HG03196 (cell line): ENCODE measurements around the gene CFDP1.

Experiments
- ATAC-seq: cut with Tn5 transposase; IDR thresholded peaks from one replicate; pipeline ENCODE4 v1.9.1; 2021; ENCODE audit not compliant: unreplicated experiment

The CFDP1 gene

DNA sequence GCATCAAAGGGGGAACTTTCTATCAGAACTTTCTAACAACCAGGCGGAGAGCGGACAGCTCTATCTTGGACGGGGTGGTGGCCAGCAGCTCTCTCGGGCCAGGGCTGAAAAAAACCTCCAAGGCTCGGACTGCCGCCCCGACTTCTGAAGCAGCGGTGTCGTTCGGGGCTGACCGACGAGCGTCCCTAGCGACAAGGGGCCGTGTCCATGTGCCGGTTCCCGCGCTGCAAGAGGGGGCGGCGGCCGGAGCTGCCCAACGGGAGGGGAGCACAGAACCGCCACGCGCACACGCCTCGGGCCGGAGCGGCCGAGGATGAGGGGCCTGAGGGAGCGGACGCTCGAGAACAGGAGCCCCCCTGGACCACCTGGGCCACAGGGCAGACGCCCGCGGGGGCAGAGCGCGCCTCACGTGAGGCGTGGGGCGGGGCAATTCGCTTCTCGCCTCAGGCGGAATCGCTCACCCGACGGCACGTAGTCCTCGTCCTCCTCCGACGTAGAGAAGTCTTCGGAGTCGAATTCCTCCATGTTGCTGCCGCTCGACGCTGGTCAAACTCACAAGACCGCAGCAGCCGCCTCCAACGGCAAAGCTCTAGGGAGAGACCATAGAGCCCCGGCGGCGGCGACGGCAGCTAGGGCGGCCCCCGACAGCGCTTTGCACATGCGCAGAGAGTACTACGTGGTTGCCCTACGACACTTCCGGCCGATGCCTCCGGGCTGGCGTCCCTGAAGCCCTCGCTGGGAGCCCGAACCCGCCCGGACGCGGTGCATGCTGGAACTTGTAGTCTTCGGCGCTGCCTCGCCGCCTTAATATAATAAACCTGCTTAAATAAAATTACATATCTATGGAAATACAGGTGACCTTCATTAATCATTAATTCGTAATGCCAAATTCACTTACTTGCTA is at the start of gene CFDP1:
Gene CFDP1, minus strand, starts transcription at position 676 of the 904 bp plus-strand sequence. Its CDS starts 151 bp downstream, at position 525.
- peak; percentile 88 for ATAC-seq

DNA sequence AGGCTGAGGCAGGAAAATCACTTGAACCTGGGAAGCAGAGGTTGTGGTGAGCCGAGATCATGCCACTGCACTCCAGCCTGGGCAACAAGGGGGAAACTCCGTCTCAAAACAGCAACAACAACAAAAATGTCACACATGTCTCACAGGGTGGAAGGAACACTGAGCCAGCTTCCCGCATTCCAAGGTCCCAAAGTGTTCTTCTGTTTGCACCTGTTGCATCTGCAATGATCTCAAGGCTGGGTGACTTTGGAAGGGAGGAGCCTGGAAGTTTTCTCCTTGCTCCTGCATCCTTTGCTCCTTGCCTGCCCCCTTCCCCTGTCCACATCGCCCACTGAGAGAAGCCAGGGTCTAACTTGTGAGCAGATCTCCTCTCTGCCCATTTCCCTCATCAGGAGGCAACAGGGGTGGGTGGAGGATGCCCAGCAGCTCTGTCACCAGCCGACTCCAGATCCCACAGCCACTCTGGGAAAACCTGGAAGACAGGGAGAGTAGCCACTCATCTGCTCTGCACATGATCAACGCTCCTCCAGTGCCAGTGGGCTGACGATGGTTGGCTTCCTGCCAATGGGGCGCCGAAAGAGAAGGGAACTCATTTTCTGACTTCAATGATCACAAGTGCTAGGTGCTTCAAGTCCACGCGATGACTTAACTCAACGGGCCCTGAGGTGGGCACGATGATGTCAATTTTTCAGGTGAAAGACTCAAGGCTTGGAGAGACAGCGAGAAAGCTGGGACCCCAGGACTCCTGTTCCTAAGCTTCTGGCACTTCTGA is 49.3 kb upstream of the CFDP1 start:
- ATAC-seq = no peak

DNA sequence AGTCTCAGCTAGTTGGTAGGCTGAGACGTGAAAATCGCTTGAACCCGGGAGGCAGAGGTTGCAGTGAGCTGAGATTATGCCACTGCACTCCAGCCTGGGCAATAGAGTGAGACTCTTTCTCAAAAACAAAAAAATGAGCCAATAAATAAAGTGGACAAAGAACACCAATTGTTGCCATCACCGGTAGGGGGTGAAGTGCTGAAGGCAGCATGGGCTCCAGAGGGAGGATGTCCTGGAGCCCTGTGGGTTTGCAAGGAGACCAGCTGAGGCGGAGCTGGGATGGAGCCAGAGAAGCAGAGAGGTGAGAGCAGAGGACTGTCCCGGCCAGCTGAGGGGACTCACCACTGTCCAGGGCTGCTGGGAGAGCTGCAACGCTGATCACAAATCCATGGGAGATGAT is 48.2 kb upstream of the CFDP1 start:
- ATAC-seq = no peak

DNA sequence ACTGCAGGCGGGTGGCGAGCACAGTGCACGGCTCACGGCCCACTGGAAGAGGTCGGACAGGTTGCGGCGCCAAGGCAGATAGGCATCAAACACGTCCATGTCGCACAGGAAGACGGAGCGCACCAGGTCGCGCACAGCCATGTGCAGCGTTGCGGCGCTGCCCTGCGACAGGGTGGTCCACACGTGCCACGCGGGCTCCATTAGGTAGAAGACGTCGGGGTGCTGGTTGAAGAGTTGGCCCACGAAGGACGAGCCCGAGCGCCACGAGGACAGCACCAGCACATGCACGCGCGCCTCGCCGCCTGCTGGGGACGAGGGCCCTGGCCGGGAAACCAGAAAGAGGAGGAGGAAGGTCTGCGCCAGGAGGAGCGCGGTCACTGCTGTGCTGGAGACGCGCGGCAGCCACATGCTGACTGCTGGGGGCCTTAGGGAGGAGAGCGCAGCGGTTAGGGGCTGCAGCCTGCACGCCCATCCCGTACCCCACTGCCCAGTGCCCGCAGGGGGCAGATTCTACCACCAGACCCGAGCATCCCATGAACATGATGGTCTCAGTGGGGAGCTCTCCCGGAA is 46.2 kb upstream of the CFDP1 start:
- ATAC-seq = no peak

DNA sequence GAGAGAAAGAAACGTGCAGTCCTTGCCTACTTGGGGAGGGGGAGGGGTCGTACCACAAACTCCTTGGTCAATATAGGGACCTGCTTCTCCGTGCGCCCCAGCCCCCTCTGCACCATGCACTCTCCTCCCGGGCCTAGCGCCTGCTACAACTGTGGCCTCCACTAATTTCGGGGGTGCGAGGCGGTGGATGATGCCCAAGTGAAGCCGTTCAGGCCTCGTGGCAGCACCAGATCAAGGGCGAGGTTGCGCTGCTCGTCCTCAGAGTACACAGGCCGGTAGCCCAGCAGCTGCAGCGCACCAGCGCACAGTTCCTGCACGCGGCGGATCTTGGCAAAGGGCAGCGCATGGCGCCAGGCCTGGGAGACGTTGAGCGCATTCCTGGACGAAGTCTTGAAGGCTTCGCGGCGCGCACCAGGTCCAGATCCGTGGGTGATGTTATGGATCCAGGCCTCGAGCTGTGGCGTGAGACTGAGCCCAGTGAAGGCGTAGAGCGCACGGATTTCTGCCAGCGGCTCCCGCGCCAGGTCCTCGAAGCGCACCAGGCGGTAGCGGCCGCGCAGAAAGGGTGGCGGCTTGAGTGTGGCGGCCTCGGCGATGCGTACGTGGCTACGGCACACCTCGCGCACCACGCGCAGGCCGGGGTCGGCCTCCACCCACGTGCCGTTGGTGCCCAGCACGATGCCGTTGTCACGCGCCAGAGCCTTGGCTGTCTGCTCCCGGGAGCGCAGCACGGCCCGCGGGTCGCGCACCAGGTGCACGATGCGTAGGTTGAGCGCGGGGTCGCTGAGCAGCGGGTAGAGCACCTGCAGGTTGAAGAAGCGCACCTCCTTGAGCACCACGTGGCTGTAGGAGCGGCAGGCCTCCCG is 45.4 kb upstream of the CFDP1 start:
- ATAC-seq = no peak

DNA sequence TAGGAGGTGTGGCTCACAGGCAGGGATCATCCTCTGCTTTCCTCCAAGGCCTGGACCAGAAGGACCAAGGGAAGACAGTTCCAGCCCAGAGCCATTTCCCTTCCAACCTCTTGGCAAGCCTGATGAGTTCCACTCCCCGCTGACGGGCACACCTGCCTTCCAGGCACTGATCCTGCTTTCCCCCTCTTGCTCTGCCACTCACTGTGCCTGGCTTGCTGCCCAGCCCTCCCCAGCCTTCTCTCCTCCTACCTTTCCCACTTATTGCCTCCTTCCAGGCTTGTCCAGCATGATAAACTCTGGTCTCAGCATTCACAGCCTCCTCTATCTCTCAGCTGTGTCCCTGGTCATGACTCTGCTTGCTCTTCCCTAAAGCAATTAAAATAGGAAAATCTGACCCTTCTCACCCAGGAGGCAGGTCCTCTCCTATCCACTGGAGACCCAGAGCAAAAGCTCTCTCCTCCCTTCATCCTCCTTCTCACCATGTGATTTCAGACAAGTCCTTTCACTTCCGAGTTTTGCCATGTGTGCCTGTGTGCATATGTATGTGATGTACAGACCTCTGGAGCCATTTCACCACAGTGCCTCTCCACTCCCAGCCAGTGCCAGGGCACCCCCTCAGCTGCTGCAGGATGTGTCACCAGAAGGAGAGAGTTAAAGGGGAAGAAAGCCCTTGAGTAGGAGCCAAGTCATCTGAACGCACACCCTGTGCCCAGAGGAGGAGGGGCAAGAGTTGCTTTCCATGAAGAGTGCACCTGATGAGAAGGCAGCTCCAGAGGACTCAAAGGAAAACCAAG is 44.6 kb upstream of the CFDP1 start:
- no peak for ATAC-seq

DNA sequence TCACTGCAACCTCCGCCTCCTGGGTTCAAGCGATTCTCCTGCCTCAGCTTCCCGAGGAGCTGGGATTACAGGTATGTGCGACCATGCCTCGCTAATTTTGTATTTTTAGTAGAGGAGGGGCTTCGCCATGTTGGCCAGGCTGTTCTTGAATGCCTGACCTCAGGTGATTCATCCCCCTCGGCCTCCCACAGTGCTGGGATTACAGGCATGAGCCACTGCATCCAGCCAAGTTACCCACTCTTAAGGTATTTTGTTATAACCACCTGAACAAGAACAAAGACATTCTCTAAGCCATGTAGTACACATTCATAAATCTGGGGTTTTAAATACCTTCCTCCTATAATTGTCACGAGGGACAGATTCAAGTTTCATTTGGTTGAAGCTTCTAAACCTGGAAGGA is 43.5 kb upstream of the CFDP1 start:
- no peak for ATAC-seq

DNA sequence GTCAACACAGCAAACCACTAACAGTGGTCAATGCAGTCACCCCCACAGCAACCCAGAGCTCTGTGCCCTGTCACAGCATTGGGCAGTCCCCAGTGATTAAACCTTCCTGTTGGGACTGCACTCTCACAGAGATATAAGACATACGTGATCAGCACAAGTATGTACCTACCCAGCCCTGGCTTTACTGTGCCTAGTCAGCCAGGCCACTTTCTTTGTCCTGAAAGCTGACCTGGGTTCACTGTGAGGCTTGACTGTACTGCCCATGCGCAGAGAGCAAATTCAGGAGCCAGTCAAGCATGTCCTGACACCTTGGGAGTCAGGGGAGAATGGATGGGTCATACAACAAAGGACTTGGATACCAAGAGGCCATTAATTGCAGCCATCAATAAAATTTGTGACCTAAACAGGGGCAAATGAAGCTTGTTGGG is 42.1 kb upstream of the CFDP1 start:
- ATAC-seq = no peak

DNA sequence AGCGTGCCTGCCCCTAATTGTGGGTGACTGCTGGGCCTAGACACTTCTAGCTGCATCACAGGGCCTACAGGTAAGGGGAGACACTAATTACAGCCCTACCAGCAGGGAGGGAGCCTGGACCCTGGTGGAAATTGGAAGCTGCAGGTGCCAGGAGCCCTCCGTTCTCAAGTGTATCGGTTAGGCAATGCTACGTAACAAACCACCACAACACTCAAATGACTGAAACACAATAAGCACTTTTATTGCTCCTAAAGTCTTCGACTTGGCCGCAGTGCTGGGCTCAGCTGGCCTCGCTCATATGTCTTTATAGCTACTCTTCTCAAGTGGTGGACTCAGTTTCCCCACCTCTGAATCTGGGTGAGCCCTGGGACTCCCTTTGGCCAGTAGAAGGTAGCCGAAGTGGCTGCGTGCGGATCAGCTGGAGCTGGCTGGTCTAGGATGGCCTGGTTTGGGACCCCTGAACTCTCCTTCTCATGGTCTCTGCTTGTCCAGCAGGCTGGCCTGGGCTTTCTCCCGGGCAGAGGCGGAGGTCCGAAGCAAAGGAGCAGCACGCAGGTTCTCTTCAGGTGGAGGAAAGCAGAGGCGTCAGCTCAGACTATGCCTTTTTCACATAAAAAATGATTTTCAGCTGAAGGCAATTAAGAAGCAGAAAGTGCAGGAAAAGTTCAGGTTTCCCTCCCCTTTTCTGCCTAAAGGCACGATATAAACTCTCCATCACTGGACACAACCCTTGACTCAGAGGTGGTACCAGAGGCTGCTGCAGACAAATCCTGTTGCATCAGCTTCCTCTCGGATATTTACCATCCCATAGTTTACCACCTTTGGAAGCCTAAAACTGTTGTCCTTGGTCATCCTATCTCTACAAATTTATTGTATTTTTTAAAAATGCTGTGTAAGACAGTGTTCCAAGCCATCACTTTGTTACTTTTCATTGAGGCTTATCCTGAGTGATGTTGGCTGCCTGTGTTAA is 39.9 kb upstream of the CFDP1 start:
- ATAC-seq = no peak

DNA sequence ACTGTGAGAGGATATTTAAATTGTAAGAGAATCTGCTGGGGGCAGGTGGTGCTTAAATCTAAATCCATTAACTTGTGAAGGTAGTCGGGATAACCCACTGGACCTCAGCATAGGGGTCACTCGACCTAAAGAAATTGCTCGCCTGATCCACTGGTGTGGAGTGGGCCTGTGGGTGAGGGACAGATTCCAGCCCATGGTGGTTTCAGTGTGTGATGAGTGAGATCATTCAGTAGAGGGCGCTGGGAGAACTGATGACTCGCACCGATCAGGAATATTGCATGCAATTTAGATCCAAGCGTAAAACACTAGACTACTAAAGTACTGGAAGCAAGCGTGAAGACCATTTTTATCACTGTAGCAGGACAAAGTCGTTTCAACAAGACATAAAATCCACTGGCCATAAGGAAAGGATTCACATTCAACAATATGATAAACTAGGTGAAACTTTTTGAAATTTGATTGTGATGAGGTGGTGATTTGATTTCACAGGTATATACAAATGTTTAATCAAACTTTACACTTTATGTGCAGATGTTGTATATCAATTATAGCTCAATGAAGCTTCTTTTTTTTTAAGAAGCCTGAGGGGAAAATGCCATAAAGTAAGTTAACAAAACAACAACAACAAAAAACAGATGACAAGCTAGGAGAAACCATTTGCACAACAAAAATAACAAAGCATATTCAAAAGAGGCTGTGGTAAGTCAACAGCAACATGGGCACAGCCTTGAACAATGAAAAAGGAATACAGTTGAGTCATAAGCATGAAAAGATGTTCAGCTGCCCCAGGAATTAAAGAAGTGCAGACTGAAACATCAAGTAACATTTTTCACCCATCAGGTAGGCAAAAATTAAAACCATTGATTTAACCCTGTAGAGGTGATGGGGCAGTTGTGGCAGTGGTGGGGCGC is 38.7 kb upstream of the CFDP1 start:
- ATAC-seq = peak; percentile 68

DNA sequence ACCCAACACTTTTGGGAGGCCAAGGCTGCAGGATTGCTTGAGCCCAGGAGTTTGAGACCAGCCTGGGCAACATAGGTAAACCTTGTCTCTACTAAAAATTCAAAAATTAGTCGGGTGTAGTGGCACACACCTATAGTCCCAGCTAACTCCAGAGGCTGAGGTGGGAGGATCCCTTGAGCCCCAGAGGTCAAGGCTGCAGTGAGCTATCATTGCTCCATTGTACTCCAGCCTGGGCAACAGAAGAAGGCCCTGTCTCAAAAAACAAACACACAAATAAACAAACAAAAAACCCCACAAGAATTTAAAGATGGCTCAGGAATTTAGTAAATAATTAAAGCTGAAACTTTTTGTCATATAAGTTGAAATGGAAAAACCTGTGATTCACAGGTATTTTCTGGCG is 33.5 kb upstream of the CFDP1 start:
- no peak for ATAC-seq

DNA sequence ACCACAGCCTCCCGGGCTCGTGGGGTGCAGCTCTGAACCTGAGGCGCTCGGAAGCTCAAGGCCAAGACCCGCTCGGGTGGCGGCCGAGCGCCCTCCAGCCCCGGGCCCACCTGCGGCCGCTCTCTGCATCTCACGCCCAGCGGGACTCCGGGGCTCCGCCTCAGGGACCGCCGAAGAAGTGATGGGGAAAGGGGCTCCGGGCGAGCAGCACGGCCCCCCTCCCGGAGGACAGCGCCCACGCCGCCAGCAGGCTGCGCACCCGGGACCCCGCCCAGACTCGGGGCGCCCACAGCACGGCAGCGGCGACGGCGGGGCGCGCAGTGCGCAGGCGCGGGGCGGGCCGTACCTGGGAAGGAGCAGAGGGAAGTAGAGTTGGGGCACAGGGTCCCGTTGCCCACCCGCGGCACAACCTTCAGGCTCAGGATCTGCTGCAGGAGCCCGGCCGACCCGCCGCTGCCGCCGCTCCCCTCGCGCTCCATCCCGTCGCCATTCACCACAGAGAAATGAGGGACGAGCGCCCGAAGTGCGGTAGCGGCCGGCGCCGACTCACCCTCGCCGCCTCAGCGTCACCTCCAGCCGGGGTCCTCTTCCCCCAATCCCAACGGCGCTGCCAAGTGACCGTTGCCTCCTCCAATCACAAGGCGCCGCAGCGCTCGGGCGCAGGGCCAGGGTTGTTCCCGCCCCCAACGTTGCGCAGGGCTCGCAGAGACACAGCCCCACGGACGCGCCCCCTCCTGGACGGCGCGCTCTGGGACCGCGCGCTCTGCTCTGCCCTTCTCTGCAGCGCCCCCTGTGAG is 31.0 kb upstream of the CFDP1 start, which contains the start of gene TMEM170A:
Gene TMEM170A, minus strand, starts transcription at position 568 of the 797 bp plus-strand sequence. Its CDS starts 89 bp downstream, at position 479.
- ATAC-seq = peak; percentile 95

DNA sequence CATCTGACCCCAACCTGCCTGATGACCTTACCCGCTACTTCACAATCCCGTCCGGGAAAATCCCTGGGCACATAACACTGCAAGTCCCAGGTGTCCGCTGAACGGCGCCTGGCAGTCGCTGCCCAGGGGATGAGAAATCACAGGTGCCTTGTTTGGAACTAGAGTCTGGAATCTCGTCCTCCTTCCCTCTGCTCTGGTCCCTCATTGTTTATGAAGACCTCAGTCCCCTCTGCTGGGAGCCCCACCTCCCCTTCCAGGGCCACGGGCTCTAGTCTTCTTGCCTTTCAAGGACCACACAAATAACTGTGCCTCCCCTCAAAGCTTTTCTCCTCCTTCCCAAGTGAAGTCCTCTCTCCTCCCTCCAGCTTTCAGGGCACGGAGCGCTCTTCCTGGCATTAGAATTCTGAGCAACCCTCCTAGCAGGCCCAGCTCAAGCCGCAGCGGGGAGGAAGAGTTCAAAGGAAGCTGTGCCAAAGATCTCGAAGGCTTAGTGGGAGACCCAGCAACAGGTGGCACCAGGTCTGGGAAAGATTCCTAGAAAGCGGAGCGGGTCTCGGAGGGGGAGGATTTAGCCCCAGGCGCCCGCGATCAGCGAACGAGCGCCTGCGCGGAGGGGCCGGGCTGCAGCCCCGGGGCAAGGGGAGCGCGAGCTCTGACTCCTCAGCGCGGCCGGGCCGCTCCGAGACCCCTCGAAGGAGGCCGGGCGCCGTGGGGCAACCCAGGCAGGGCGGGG is 30.3 kb upstream of the CFDP1 start:
- peak; percentile 14 for ATAC-seq

DNA sequence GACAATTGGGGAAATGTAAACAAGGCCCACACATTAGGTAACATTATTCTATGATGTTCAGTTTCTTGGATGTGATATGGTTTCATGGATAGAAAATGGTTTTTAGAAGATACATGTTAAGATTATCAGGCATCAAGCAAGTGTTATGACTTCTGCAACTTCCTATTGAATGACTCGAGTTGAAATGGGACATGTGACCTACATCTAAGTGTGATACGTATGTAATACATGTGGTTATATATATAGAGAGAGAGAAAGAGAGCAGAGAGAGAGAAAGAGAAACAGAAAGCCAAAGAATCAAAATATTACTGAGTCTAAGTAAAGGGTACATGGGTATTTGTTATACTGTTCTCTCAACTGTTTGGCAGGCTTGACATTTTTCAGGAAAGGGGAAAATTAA is 29.5 kb upstream of the CFDP1 start:
- ATAC-seq = peak; percentile 17

DNA sequence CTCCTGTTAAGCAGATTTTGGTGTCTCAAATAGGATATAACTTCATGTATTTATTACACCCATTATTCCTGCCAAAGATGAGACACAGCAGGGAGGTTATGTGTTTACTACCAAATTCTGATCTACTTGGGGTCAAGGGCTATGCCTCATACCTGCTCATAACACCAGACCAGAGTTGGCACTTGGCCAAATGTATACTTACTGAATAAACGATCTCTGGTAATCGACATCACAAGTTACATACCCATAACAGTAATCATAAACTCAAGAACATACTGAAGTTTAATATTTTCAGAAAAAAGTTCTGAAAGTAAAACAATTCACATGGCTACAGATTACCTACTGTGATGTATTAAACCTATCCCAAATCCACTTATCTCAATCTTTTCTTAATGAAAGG is 28.3 kb upstream of the CFDP1 start:
- no peak for ATAC-seq

DNA sequence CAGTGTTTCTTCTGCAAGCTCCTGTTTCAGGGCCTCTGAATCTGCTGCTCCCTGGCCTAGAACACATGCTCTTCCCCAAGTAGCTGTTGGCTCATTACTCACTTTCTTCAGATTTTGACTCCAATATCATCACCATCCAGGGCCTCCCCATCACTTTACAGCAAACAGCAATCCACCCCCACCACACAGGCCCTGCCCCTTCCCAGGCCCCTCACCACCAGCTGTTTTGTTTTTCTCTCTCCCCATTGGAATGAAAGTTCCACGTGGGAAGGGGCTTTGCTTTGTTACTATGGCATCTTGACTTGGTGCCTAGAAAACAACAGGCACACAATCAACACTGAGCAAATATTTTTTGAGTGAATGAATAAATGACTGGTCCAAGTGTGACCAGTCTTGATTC is 27.1 kb upstream of the CFDP1 start:
- ATAC-seq = no peak
